ENCODE results near the gene LSM14A.

- no peak for TF ChIP-seq CTCF (IDR thresholded peaks at IDR 0.05)
- TF ChIP-seq POLR2A (IDR thresholded peaks at IDR 0.05), result no peak
Observed at GRCh38 chr19:34173193-34173956, 1.1 kb downstream of the LSM14A start.

Data from lower leg skin (tissue), 3 donors.